22Rv1 (cell line): Measurements from ENCODE around the gene VANGL2.

ENCODE experiments used
- ZFX ChIP-seq: fragments of 450-650 bp; IDR thresholded peaks from 2 replicates; pipeline ENCODE4 v1.6.1; 2017; ENCODE audit warnings: antibody characterized with exemption, borderline replicate concordance
- TF ChIP-seq, protein P1 (sequence below): fragments of 450-650 bp; IDR thresholded peaks from 2 replicates; pipeline ENCODE4 v1.5.1; 2017; ENCODE audit warnings: mild to moderate bottlenecking

DNA sequence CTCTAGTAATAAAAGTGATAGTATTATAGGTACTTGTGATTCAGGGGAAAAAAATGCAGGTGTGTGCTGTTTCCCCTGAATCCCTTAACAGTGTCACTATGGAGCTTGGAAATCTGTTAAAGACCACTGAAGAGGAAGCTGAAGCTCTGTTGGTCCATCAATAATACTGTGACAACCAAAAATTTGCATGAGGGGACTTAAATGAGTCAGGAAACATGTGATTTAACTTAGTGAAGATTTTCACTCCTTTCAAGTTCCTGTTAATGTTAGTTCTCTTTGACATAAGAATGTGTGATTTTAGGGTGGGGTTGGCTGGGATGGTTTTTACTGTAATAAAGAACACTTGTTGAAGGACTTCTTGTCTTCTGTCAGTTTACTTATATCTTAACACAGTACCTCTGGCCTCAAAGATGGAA lies 32.0 kb downstream of the VANGL2 start:
- TF ChIP-seq, protein P1, sequence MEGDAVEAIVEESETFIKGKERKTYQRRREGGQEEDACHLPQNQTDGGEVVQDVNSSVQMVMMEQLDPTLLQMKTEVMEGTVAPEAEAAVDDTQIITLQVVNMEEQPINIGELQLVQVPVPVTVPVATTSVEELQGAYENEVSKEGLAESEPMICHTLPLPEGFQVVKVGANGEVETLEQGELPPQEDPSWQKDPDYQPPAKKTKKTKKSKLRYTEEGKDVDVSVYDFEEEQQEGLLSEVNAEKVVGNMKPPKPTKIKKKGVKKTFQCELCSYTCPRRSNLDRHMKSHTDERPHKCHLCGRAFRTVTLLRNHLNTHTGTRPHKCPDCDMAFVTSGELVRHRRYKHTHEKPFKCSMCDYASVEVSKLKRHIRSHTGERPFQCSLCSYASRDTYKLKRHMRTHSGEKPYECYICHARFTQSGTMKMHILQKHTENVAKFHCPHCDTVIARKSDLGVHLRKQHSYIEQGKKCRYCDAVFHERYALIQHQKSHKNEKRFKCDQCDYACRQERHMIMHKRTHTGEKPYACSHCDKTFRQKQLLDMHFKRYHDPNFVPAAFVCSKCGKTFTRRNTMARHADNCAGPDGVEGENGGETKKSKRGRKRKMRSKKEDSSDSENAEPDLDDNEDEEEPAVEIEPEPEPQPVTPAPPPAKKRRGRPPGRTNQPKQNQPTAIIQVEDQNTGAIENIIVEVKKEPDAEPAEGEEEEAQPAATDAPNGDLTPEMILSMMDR, result no peak
- TF ChIP-seq ZFX, result no peak
